ENCODE measurements around the gene HYPK. TPM values are rescaled to one million over a fixed set of nuclear protein-coding genes. Genes with fewer than 3 reads are reported as not detected.
A peak's percentile ranks its signal among the peaks of the same experiment; 100 is the strongest.
"Not testable (repeated sequence)": the region's sequence is repeated elsewhere in the genome, so short reads cannot be mapped to it uniquely, and the experiment has no call there.

Gene HYPK
- total RNA-seq, 2 donors from 2014 or later = 14.3 to 15.3 TPM

GRCh38 chr15:43779016-43779415, 21.4 kb upstream of the HYPK start:
- H3K27ac Mint-ChIP-seq = peak overlapping the region in 1 of 2 donors; percentile 4
- no peak overlapping the region for H3K4me3 Mint-ChIP-seq
- H3K27me3 Mint-ChIP-seq = peaks cover 0 to 2% of the 10 kb centered on the region in 2 donors
- ATAC-seq (peak in 1 of 2 donors; percentile 15), DNase-seq (ENCODE audit: low spot score) (no peak)
- no peaks in the 10 kb centered on the region for H3K36me3 Mint-ChIP-seq
- H3K4me1 Mint-ChIP-seq (ENCODE audit: low read depth in 2 of 2) = peaks cover 13 to 14% of the 10 kb centered on the region in 2 donors
- no peaks in the 10 kb centered on the region for H3K9me3 Mint-ChIP-seq

GRCh38 chr15:43789409-43789808, 11.0 kb upstream of the HYPK start:
- no peak for ATAC-seq
- no peak overlapping the region for H3K4me3 Mint-ChIP-seq
- H3K27me3 Mint-ChIP-seq = no peaks in the 10 kb centered on the region
- peaks cover 13 to 22% of the 10 kb centered on the region in 2 donors for H3K4me1 Mint-ChIP-seq (ENCODE audit: low read depth in 2 of 2)
- H3K9me3 Mint-ChIP-seq = no peaks in the 10 kb centered on the region
- no peak overlapping the region for H3K27ac Mint-ChIP-seq
- no peak for DNase-seq (ENCODE audit: low spot score)
- peaks cover 4% of the 10 kb centered on the region for H3K36me3 Mint-ChIP-seq

GRCh38 chr15:43791993-43792760, 8.2 kb upstream of the HYPK start, which contains the start of gene SERF2:
SERF2 (plus strand) TSS chr15:43792320; CDS start chr15:43792377, 57 bp downstream.
- Mint-ChIP-seq H3K4me3 (peak within 1 kb of the TSS; percentile 97), H3K4me1 (ENCODE audit: low read depth in 2 of 2) (peaks cover 28 to 48% of the 10 kb centered on the region in 2 donors), H3K9me3 (no peaks in the 10 kb centered on the region), H3K36me3 (peaks cover 18% of the 10 kb centered on the region), H3K27ac (peak within 1 kb of the TSS; percentile 97), H3K27me3 (no peaks in the 10 kb centered on the region)
- peak; percentile 97 to 98 for ATAC-seq
- peak; percentile 100 for DNase-seq (ENCODE audit: low spot score)

- H3K36me3 Mint-ChIP-seq = peaks cover 18% of the 10 kb centered on the region
- H3K4me1 Mint-ChIP-seq (ENCODE audit: low read depth in 2 of 2) = peaks cover 28 to 48% of the 10 kb centered on the region in 2 donors
- H3K9me3 Mint-ChIP-seq = no peaks in the 10 kb centered on the region
- DNase-seq (ENCODE audit: low spot score) (no peak), ATAC-seq (peak in 1 of 2 donors; percentile 4)
- no peaks in the 10 kb centered on the region for H3K27me3 Mint-ChIP-seq
- H3K4me3 Mint-ChIP-seq = peak overlapping the region; percentile 97
- H3K27ac Mint-ChIP-seq = peak overlapping the region; percentile 97
Measured at GRCh38 chr15:43792761-43793476, 7.5 kb upstream of the HYPK start.

GRCh38 chr15:43793647-43794046, 6.8 kb upstream of the HYPK start:
- Mint-ChIP-seq H3K27me3 (no peaks in the 10 kb centered on the region), H3K4me1 (ENCODE audit: low read depth in 2 of 2) (peaks cover 34 to 54% of the 10 kb centered on the region in 2 donors), H3K4me3 (peak overlapping the region; percentile 97), H3K9me3 (no peaks in the 10 kb centered on the region), H3K36me3 (peaks cover 22% of the 10 kb centered on the region), H3K27ac (peak overlapping the region; percentile 97)
- no peak for ATAC-seq
- no peak for DNase-seq (ENCODE audit: low spot score)

GRCh38 chr15:43794269-43795037, 5.9 kb upstream of the HYPK start:
- ATAC-seq = no peak
- DNase-seq (ENCODE audit: low spot score) = no peak
- no peaks in the 10 kb centered on the region for H3K9me3 Mint-ChIP-seq
- peak overlapping the region; percentile 97 for H3K4me3 Mint-ChIP-seq
- H3K36me3 Mint-ChIP-seq = peaks cover 26% of the 10 kb centered on the region
- no peaks in the 10 kb centered on the region for H3K27me3 Mint-ChIP-seq
- peak overlapping the region; percentile 97 for H3K27ac Mint-ChIP-seq
- peaks cover 41 to 54% of the 10 kb centered on the region in 2 donors for H3K4me1 Mint-ChIP-seq (ENCODE audit: low read depth in 2 of 2)

GRCh38 chr15:43795197-43795596, 5.2 kb upstream of the HYPK start:
- H3K27ac Mint-ChIP-seq = peak overlapping the region; percentile 97
- no peak for DNase-seq (ENCODE audit: low spot score)
- H3K4me3 Mint-ChIP-seq = no peak overlapping the region
- H3K27me3 Mint-ChIP-seq = no peaks in the 10 kb centered on the region
- ATAC-seq = no peak
- peaks cover 30% of the 10 kb centered on the region for H3K36me3 Mint-ChIP-seq
- peaks cover 48 to 60% of the 10 kb centered on the region in 2 donors for H3K4me1 Mint-ChIP-seq (ENCODE audit: low read depth in 2 of 2)
- no peaks in the 10 kb centered on the region for H3K9me3 Mint-ChIP-seq

- no peaks in the 10 kb centered on the region for H3K9me3 Mint-ChIP-seq
- no peaks in the 10 kb centered on the region for H3K27me3 Mint-ChIP-seq
- H3K27ac Mint-ChIP-seq = peak overlapping the region in 1 of 2 donors; percentile 19
- H3K4me3 Mint-ChIP-seq = no peak overlapping the region
- peaks cover 53 to 67% of the 10 kb centered on the region in 2 donors for H3K4me1 Mint-ChIP-seq (ENCODE audit: low read depth in 2 of 2)
- DNase-seq (ENCODE audit: low spot score) (no peak), ATAC-seq (no peak)
- peaks cover 37% of the 10 kb centered on the region for H3K36me3 Mint-ChIP-seq
Measured at GRCh38 chr15:43795997-43796396, 4.4 kb upstream of the HYPK start.

GRCh38 chr15:43796566-43796965, 3.8 kb upstream of the HYPK start:
- no peaks in the 10 kb centered on the region for H3K9me3 Mint-ChIP-seq
- no peak for ATAC-seq
- DNase-seq (ENCODE audit: low spot score) = no peak
- H3K4me3 Mint-ChIP-seq = no peak overlapping the region
- peaks cover 56 to 69% of the 10 kb centered on the region in 2 donors for H3K4me1 Mint-ChIP-seq (ENCODE audit: low read depth in 2 of 2)
- H3K27me3 Mint-ChIP-seq = no peaks in the 10 kb centered on the region
- H3K36me3 Mint-ChIP-seq = peaks cover 43% of the 10 kb centered on the region
- H3K27ac Mint-ChIP-seq = peak overlapping the region; percentile 19 to 63

- H3K4me1 Mint-ChIP-seq (ENCODE audit: low read depth in 2 of 2) = peaks cover 46 to 53% of the 10 kb centered on the region in 2 donors
- no peaks in the 10 kb centered on the region for H3K9me3 Mint-ChIP-seq
- H3K27me3 Mint-ChIP-seq = no peaks in the 10 kb centered on the region
- ATAC-seq = no peak
- H3K36me3 Mint-ChIP-seq = peaks cover 42% of the 10 kb centered on the region
- peak overlapping the region; percentile 99 for H3K4me3 Mint-ChIP-seq
- H3K27ac Mint-ChIP-seq = peak overlapping the region; percentile 87 to 91
- DNase-seq (ENCODE audit: low spot score) = no peak
Measured at GRCh38 chr15:43799209-43799944, 1.0 kb upstream of the HYPK start.

GRCh38 chr15:43799945-43800285, 484 bp upstream of the HYPK start, which contains the start of gene SERINC4:
SERINC4 (minus strand) TSS chr15:43800220; CDS start chr15:43799986, 234 bp downstream.
- H3K4me3 Mint-ChIP-seq = peak within 1 kb of the TSS; percentile 99
- DNase-seq (ENCODE audit: low spot score) = no peak
- peak within 1 kb of the TSS; percentile 87 to 91 for H3K27ac Mint-ChIP-seq
- H3K36me3 Mint-ChIP-seq = peaks cover 38% of the 10 kb centered on the region
- no peaks in the 10 kb centered on the region for H3K9me3 Mint-ChIP-seq
- no peak for ATAC-seq
- H3K4me1 Mint-ChIP-seq (ENCODE audit: low read depth in 2 of 2) = peaks cover 41 to 47% of the 10 kb centered on the region in 2 donors
- no peaks in the 10 kb centered on the region for H3K27me3 Mint-ChIP-seq

- not testable (repeated sequence) for H3K4me3 Mint-ChIP-seq; H3K27me3 Mint-ChIP-seq; H3K9me3 Mint-ChIP-seq; DNase-seq (ENCODE audit: low spot score); H3K27ac Mint-ChIP-seq; ATAC-seq
- Mint-ChIP-seq H3K36me3 (peaks cover 42% of the 10 kb centered on the region), H3K4me1 (ENCODE audit: low read depth in 2 of 2) (peaks cover 27 to 30% of the 10 kb centered on the region in 2 donors)
Measured at GRCh38 chr15:43802676-43803075, 2.3 kb downstream of the HYPK start.

- no peaks in the 10 kb centered on the region for H3K27me3 Mint-ChIP-seq
- H3K9me3 Mint-ChIP-seq = no peaks in the 10 kb centered on the region
- DNase-seq (ENCODE audit: low spot score) = no peak
- no peak overlapping the region for H3K27ac Mint-ChIP-seq
- H3K4me1 Mint-ChIP-seq (ENCODE audit: low read depth in 2 of 2) = peaks cover 4 to 5% of the 10 kb centered on the region in 2 donors
- H3K36me3 Mint-ChIP-seq = peaks cover 32% of the 10 kb centered on the region
- ATAC-seq = no peak
- no peak overlapping the region for H3K4me3 Mint-ChIP-seq
Measured at GRCh38 chr15:43808435-43808950, 8.1 kb downstream of the HYPK start.
